Measurements from ENCODE around the gene ADARB2.

- TF ChIP-seq FOXP2 (optimal IDR thresholded peaks at IDR 0.05; ENCODE audit: borderline replicate concordance, extremely low read depth, extremely low read length, insufficient read depth) (no peak), REST (IDR thresholded peaks at IDR 0.05; ENCODE audit: insufficient read depth in 1 of 2, low read depth in 2 of 2, low read length in 2 of 2) (no peak), POLR2AphosphoS5 (IDR thresholded peaks at IDR 0.05; ENCODE audit: low read depth, low read length) (no peak), TAF1 (IDR thresholded peaks at IDR 0.05; ENCODE audit: borderline replicate concordance, insufficient read depth, low read length) (no peak), SIN3A (IDR thresholded peaks at IDR 0.05; ENCODE audit: borderline replicate concordance, insufficient read depth, low read length) (no peak)
Observed at GRCh38 chr10:1301143-1301542, 436.2 kb downstream of the ADARB2 start.
